Naive B cell (primary cell): ENCODE results near the gene CLCN3. TPM values are rescaled to one million over a fixed set of nuclear protein-coding genes. Genes with fewer than 3 reads are reported as not detected.
"Not testable (repeated sequence)": the region's sequence is repeated elsewhere in the genome, so short reads cannot be mapped to it uniquely, and the experiment has no call there.

Source experiments
- ATAC-seq, 2 donors: fragments of 150-1000 bp; cut with Tn5 transposase; 2 replicates each; pipeline ENCODE4 v1.10.0; 2021; ENCODE audit warnings: low read depth in 2 of 2, mild to moderate bottlenecking in 2 of 2, moderate library complexity in 2 of 2
- DNase-seq: peaks from one replicate; pipeline ENCODE4 v3.0.0; 2022
- H3K27ac Mint-ChIP-seq, 6 donors: one replicate each; pipeline ENCODE4 v1.8.0; 2020 to 2022; ENCODE audit warnings: mild to moderate bottlenecking in 6 of 6, mixed read lengths in 6 of 6, moderate library complexity in 5 of 6, inconsistent platforms in 2 of 6
- H3K27me3 Mint-ChIP-seq, 3 donors: one replicate each; pipeline ENCODE4 v1.8.0; 2021 to 2022; ENCODE audit warnings: mixed read lengths in 3 of 3, mild to moderate bottlenecking in 1 of 3
- H3K36me3 Mint-ChIP-seq, 2 donors: one replicate each; pipeline ENCODE4 v1.8.0; 2020 to 2022; ENCODE audit warnings: mixed read lengths in 2 of 2, inconsistent platforms in 1 of 2, mild to moderate bottlenecking in 1 of 2
- H3K4me1 Mint-ChIP-seq, 3 donors: one replicate each; pipeline ENCODE4 v1.8.0; 2020 to 2022; ENCODE audit warnings: mixed read lengths in 3 of 3, inconsistent platforms in 1 of 3, mild to moderate bottlenecking in 1 of 3, moderate library complexity in 1 of 3
- H3K4me3 Mint-ChIP-seq, 8 donors: one replicate each; pipeline ENCODE4 v1.8.0; 2020 to 2022; ENCODE audit warnings: mild to moderate bottlenecking in 8 of 8, mixed read lengths in 8 of 8, moderate library complexity in 8 of 8, inconsistent platforms in 2 of 8
- H3K9me3 Mint-ChIP-seq, 7 donors: one replicate each; pipeline ENCODE4 v1.8.0; 2020 to 2022; ENCODE audit warnings: mixed read lengths in 7 of 7, mild to moderate bottlenecking in 5 of 7, inconsistent platforms in 2 of 7, moderate library complexity in 1 of 7
- polyA plus RNA-seq, 6 donors: library from polyadenylated mRNA; unstranded; fragments of 300-500 nt; fragmentation: Illumina TruSeq; gene quantifications; one replicate each; pipeline ENCODE4 v1.2.3, GENCODE V29; 2021; ENCODE audit warnings: low read depth in 6 of 6

Gene CLCN3
- polyA plus RNA-seq, 6 donors from 2014 or later, result 6.4 to 12.3 (median 10.0) TPM

DNA sequence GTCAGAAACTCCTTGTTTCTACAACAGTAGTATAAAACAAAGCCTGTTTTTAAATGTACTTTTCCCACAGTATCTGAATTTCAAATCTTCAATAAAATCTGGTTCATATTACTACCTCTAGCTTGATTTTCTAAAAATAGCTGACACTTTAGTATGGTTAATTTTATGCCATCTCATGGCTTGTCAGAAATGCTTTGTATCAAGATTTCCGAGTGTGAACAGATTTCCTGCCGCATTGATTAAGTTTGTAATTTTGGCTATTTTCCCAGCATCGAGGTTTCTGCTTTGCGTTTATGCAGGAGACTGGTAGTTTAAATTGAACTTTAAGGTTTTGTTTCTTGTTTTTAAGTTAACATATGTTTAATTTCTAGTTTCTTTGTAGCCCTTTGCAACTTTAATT is 44.2 kb downstream of the CLCN3 start:
- DNase-seq, result no peak
- Mint-ChIP-seq H3K27ac (no peak overlapping the region), H3K27me3 (no peaks in the 10 kb centered on the region), H3K4me1 (peaks cover 0 to 14% (median 12%) of the 10 kb centered on the region in 3 donors), H3K9me3 (peaks cover 0 to 9% (median 3%) of the 10 kb centered on the region in 7 donors), H3K4me3 (no peak overlapping the region), H3K36me3 (peaks cover 5 to 6% of the 10 kb centered on the region in 2 donors)
- ATAC-seq, result no peak

DNA sequence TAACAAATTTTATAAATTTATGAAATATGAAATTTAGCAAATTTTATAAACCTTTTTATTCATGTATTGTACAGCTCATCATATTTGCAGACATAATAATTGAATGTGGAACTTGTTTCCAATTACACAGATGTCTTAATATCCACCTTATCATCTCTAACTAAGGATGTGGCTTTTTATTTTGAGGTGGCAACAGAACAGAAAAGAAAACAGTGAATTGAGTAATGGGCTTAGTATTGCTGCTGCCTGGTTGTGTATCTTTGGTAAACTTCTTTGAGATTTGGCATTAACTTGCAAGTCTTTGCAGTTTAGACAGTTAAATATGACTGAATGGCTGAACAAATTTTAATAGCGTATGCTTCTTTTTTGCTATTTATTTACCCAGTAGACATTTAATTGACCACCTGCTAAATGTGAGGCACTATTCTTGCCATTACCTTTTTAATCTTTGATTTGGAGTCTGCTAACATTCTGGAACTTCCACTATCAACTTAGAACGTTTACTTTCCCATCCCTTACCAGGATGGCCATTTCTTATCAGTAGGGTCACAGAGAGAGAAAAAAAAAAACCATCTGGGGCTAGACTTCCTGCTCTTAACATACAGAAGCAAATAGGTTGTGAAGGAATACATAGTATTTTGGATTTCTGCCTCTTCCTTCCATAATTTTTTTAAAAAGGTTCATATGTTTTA is 44.8 kb downstream of the CLCN3 start:
- no peak for ATAC-seq
- Mint-ChIP-seq H3K27me3 (no peaks in the 10 kb centered on the region), H3K9me3 (peaks cover 0 to 9% (median 3%) of the 10 kb centered on the region in 7 donors), H3K27ac (peak overlapping the region in 3 of 6 donors; percentile 22 to 52 (median 41)), H3K4me1 (peaks cover 0 to 13% (median 10%) of the 10 kb centered on the region in 3 donors), H3K36me3 (peaks cover 5 to 6% of the 10 kb centered on the region in 2 donors), H3K4me3 (no peak overlapping the region)
- no peak for DNase-seq

DNA sequence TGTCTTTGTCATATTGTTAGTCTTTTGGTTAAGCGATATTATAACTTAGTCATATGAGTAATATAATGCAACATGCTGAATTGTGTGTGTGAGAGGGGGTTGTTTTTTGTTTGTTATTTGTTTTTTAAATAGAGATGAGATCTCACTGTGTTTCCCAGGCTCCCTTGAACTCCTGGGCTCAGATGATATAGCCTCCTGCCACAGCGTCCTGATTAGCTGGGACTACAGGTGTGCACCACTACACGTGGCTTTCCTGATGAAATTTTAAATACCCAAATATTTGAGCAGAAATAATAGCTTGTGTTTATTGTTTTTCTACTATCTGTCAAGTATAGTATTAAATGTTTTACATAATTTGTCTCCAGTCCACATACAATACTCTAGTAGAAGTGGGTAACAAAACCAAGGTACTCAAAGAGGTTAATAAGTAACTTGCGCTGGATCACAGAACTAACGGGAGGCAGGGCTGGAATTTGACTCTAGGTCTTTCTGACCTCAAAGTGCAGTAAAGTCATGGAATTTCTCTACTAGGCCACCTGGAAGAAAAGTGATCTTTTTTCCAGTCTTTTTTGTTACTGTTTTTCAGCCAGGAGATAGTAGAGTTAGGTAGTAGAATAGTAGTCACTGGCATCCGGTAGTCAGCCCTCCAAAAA is 47.8 kb downstream of the CLCN3 start:
- Mint-ChIP-seq H3K27ac (peak overlapping the region in 1 of 6 donors; percentile 24), H3K4me1 (peaks cover 0 to 17% (median 5%) of the 10 kb centered on the region in 3 donors), H3K36me3 (peaks cover 5 to 6% of the 10 kb centered on the region in 2 donors), H3K27me3 (no peaks in the 10 kb centered on the region), H3K9me3 (peaks cover 0 to 9% (median 3%) of the 10 kb centered on the region in 7 donors), H3K4me3 (no peak overlapping the region)
- ATAC-seq, result no peak
- no peak for DNase-seq

DNA sequence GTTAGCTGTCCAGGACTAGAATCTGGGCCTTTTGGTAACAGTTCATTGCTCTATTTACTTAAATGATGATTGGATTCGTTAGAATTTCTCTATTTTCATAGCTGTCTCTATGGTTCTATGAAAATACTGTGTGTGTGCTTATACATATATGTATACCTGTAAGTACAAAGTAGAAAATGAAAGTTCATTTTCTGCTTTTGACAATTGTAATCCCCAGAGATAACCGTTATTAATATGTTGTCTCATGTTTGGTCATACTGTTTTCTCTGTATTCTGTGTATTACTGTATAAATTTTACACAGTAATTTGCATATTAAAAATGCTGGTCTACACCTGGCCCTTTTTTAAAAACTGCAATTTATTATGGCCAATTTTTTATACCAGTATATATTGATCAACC is 55.4 kb downstream of the CLCN3 start:
- Mint-ChIP-seq H3K27me3 (no peaks in the 10 kb centered on the region), H3K27ac (no peak overlapping the region)

DNA sequence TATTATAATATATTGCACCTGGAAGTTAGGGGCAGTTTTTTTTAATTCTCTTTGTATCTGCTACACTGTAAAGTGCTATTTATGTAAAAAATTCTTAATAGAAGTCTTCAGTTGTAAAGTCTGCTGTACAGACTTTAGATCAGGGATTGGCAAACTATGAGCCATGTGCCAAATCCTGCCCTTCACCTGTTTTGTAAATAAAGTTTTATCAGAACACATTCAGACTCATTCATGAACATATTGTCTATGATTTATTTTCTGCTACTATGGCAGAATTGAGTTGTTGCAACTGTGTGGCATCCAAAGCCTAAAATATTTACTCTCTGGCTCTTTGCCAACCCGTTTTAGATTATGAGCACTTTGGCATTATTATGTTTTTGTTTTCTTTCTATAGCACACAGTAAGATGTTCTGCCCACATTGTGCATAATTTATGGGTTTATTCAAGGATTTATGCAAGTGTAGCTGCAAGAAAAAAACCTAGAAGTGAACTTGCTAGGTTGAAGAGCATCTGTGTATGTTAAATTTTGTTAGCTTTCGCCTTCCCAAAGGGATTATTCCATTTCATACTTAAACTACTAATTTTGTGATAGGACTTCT is 56.9 kb downstream of the CLCN3 start:
- Mint-ChIP-seq H3K9me3 (peaks cover 0 to 2% (median 0%) of the 10 kb centered on the region in 7 donors), H3K27ac (peak overlapping the region in 1 of 6 donors; percentile 60), H3K4me3 (no peak overlapping the region), H3K36me3 (peaks cover 9 to 11% of the 10 kb centered on the region in 2 donors), H3K4me1 (peaks cover 0 to 2% (median 0%) of the 10 kb centered on the region in 3 donors), H3K27me3 (no peaks in the 10 kb centered on the region)
- no peak for ATAC-seq
- no peak for DNase-seq

More for the DNA sequence above, 55.4 kb downstream of the CLCN3 start:
- Mint-ChIP-seq H3K4me1 (peaks cover 0 to 2% (median 0%) of the 10 kb centered on the region in 3 donors), H3K4me3 (no peak overlapping the region), H3K36me3 (peaks cover 9 to 11% of the 10 kb centered on the region in 2 donors), H3K9me3 (peaks cover 0 to 2% (median 0%) of the 10 kb centered on the region in 7 donors)
- no peak for ATAC-seq
- DNase-seq, result no peak

DNA sequence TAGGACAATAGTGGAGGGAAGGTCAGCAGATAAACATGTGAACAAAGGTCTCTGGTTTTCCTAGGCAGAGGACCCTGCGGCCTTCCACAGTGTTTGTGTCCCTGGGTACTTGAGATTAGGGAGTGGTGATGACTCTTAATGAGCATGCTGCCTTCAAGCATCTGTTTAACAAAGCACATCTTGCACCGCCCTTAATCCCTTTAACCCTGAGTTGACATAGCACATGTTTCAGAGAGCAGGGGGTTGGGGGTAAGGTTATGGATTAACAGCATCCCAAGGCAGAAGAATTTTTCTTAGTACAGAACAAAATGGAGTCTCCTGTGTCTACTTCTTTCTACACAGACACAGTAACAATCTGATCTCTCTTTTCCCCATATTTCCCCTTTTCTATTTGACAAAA is 58.1 kb downstream of the CLCN3 start:
- not testable (repeated sequence) for H3K27ac Mint-ChIP-seq, H3K4me1 Mint-ChIP-seq, H3K9me3 Mint-ChIP-seq, DNase-seq, H3K4me3 Mint-ChIP-seq, ATAC-seq, H3K27me3 Mint-ChIP-seq
- H3K36me3 Mint-ChIP-seq, result peaks cover 11 to 14% of the 10 kb centered on the region in 2 donors

DNA sequence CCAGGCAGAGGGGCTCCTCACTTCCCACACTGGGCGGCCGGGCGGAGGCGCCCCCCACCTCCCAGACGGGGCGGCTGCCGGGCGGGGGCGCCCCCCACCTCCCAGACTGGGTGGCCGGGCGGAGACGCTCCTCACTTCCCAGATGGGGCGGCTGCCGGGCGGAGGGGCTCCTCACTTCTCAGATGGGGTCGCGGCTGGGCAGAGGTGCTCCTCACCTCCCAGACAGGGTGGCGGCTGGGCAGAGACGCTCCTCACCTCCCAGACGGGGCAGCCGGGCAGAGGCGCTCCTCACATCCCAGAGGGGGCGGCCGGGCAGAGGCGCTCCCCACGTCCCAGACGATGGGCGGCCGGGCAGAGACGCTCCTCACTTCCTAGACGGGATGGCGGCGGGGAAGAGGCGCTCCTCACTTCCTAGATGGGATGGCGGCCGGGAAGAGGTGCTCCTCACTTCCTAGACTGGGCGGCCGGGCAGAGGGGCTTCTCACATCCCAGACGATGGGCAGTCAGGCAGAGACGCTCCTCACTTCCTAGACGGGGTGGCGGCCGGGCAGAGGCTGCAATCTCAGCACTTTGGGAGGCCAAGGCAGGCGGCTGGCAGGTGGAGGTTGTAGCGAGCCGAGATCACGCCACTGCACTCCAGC is 58.7 kb downstream of the CLCN3 start:
- H3K27me3 Mint-ChIP-seq, DNase-seq, H3K9me3 Mint-ChIP-seq, H3K4me3 Mint-ChIP-seq, H3K4me1 Mint-ChIP-seq, ATAC-seq: not testable (repeated sequence)
- Mint-ChIP-seq H3K27ac (peak overlapping the region in 1 of 6 donors; percentile 26), H3K36me3 (peaks cover 11 to 17% of the 10 kb centered on the region in 2 donors)

DNA sequence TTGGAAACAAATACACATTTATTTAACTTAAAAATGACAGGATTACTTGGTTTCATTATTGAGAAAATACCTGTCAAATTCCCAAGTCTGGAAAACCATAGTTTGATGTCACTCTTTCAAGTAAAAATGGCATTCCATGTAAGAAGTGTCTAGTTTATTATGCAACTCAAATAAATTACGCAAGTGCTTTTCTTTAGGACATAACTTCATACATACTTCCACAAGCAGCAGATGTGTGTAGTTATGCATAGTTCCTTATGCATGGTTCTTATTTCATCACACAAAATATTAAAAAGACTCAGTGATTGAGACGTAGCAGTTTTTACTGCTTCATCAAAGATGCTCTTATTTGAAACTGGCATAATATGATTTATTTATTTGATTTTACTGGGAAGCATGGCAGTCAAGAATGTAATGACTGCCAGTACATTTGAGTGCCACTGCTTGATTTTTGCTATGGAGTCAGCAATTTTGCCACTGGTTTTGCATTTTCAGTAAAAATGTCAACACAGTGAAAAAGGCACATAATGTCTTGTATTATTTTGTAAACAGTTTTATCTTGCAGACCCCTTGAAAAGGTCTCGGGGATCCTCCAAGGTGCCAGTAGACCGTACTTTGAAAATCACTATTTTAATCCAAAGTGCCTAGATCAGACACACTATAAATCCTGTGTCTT is 62.1 kb downstream of the CLCN3 start:
- H3K36me3 Mint-ChIP-seq, result peaks cover 11 to 21% of the 10 kb centered on the region in 2 donors
- peaks cover 0 to 2% (median 0%) of the 10 kb centered on the region in 7 donors for H3K9me3 Mint-ChIP-seq
- no peak for ATAC-seq
- no peak overlapping the region for H3K4me3 Mint-ChIP-seq
- no peaks in the 10 kb centered on the region for H3K4me1 Mint-ChIP-seq
- DNase-seq, result no peak
- H3K27ac Mint-ChIP-seq, result no peak overlapping the region
- no peaks in the 10 kb centered on the region for H3K27me3 Mint-ChIP-seq

DNA sequence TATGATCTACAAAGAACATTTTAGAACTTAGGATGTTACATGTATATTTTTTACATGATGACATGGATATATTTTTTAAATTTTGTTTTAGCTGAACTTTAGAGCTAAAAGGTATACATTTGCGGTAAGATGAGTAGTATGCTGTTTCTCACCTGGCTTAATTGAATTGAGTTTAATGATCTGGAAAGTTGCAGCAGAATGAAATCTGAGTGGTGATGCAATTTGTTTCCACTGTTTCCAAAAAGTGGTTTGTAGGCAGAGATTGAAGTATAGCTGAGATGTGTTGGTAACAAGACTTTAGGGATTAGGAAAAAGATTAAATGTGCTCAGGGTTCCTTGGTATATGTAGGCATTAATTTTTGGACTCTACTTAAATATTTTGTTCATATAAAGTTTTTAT is 69.3 kb downstream of the CLCN3 start:
- H3K9me3 Mint-ChIP-seq, result no peaks in the 10 kb centered on the region
- H3K36me3 Mint-ChIP-seq, result peaks cover 13 to 25% of the 10 kb centered on the region in 2 donors
- no peaks in the 10 kb centered on the region for H3K4me1 Mint-ChIP-seq
- no peak for DNase-seq
- no peak overlapping the region for H3K27ac Mint-ChIP-seq
- H3K4me3 Mint-ChIP-seq, result no peak overlapping the region
- H3K27me3 Mint-ChIP-seq, result no peaks in the 10 kb centered on the region
- ATAC-seq, result no peak

DNA sequence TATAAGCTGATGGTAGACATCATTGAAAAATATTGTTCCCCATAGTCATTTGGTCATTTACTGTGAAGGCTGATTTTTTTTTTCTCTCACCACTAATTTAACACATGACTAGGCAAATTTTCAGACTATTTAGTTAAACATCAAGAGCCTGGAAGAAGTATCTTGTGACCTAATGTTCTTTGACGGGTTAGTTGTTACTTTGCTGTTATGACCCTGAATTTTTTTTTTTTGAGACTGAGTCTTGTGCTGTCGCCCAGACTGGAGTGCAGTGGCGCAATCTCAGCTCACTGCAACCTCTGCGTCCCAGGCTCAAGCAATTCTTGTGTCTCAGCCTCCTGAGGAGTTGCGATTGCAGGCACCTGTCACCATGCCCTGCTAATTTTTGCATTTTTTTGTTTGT is 70.4 kb downstream of the CLCN3 start:
- ATAC-seq (no peak), DNase-seq (no peak)
- Mint-ChIP-seq H3K4me3 (no peak overlapping the region), H3K27me3 (no peaks in the 10 kb centered on the region), H3K4me1 (no peaks in the 10 kb centered on the region), H3K27ac (no peak overlapping the region), H3K9me3 (no peaks in the 10 kb centered on the region), H3K36me3 (peaks cover 13 to 32% of the 10 kb centered on the region in 2 donors)

DNA sequence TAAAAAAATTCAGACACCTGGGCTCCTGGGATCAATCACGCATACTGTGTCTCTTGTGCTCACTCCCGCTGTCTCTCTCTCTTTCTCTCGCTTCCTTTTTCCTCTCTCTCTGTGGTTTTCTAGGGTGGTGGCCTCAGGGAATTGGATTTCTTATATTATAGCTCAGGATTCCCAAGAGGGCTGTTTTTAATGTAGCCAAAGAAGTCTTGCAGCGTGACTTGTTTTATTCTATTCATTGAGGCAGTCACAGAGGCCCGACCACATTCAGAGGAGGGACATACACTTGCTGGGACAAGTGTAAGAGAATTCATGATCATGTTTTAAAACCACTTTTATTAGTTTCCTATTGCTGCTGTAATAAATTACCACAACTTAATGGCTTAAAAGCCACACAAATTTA is 78.0 kb downstream of the CLCN3 start:
- peak overlapping the region in 1 of 8 donors; percentile 29 for H3K4me3 Mint-ChIP-seq
- H3K4me1 Mint-ChIP-seq, result peaks cover 0 to 6% (median 4%) of the 10 kb centered on the region in 3 donors
- ATAC-seq (no peak), DNase-seq (no peak)
- peak overlapping the region in 3 of 6 donors; percentile 16 to 94 (median 31) for H3K27ac Mint-ChIP-seq
- no peaks in the 10 kb centered on the region for H3K27me3 Mint-ChIP-seq
- peaks cover 29 to 38% of the 10 kb centered on the region in 2 donors for H3K36me3 Mint-ChIP-seq
- no peaks in the 10 kb centered on the region for H3K9me3 Mint-ChIP-seq

DNA sequence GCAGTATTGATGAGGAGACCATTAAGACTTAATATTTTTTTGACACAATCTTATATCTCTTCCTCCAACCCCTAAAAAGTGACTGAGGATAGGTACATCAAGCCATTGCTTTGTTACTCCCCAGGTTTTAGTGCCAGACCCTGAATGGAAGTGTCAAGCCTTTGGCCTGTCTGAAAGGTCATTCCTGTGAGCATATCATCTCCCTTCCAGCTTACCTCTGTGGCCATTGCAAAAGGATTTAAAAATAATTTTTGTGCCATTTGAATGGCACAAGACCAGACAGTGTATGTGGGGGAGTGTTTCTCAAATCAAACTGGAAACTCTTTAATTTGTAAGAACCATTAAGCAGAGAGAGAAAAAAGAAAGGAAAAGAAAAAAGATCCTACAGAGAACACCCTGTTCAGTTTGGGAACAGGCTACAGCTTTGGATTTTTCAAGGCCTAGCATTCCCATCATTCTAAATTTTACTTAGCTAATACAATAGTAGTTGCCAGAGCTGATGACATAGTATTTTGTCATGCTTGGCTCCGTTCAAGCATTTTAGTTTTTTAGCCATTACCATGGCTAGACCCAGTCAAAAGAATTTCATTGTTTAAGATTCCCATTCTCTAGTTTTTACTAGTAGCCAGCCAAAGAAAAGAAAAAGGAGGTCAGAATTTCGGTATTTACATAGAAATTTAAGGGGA is 87.7 kb downstream of the CLCN3 start:
- peak overlapping the region in 4 of 6 donors; percentile 25 to 81 (median 54) for H3K27ac Mint-ChIP-seq
- no peak for ATAC-seq

More for the DNA sequence above, 87.7 kb downstream of the CLCN3 start:
- Mint-ChIP-seq H3K27me3 (no peaks in the 10 kb centered on the region), H3K4me3 (no peak overlapping the region), H3K36me3 (peaks cover 0 to 12% of the 10 kb centered on the region in 2 donors), H3K9me3 (no peaks in the 10 kb centered on the region), H3K4me1 (peaks cover 0 to 2% (median 0%) of the 10 kb centered on the region in 3 donors)
- no peak for DNase-seq
